GM12892 (cell line): ENCODE measurements around the gene GOLIM4.

Source experiments
- POLR2AphosphoS5 ChIP-seq: IDR thresholded peaks from 2 replicates; pipeline ENCODE4 v1.6.1; 2011; ENCODE audit warnings: low read depth, low read length, control low read depth
- TAF1 ChIP-seq: IDR thresholded peaks from 2 replicates; pipeline ENCODE4 v1.6.1; 2011; ENCODE audit warnings: low read depth, mild to moderate bottlenecking, control low read depth, low read length, borderline replicate concordance

- TF ChIP-seq TAF1 (no peak), POLR2AphosphoS5 (no peak)
These were observed 55.0 kb downstream of the GOLIM4 start for GRCh38 chr3:168040607-168041208.
